ENCODE measurements around the gene ING4.

DNA sequence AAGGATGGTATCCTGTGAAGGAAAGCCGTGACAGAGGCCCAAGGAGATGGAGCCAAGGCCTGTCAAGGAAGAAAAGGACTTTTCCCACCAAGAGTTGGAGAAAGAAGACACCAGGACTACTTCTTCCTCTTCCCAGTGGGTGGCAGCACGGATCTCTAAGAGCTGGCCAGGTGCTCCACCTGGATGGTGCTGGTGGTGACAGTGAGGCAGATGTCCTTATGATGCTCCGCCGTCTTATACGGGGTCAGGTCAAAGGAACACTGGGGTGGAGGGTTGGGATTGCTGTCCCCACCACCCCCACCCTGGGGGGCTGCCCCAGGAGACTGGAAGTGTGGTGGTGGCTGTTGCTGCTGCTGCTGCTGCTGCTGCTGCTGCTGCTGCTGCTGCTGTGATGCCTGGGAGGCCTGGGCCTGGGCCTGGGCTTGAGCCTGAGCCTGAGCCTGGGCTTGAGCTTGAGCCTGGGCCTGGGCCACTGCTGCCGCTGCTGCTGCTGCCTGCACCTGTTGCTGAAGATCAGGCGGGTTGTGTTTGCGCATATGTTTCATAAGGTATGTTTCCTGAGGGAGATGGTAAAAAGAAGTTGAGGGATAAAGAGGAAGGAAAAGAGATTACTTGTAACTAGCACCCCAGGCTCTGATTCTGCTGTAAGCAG, 4.8 kb upstream of the ING4 start:
- TF ChIP-seq POLR2A (IDR thresholded peaks at IDR 0.05; ENCODE audit: low read depth, low read length) (no peak), RAD21 (IDR thresholded peaks at IDR 0.05; ENCODE audit: low read length) (no peak), BHLHE40 (IDR thresholded peaks at IDR 0.05; ENCODE audit: low read depth, low read length) (no peak), SMC3 (IDR thresholded peaks at IDR 0.05; ENCODE audit: low read depth, low read length) (no peak), FOS (IDR thresholded peaks at IDR 0.05; ENCODE audit: low read depth, low read length) (no peak), MAZ (IDR thresholded peaks at IDR 0.05; ENCODE audit: borderline replicate concordance, low read depth, low read length) (no peak), MAFK (IDR thresholded peaks at IDR 0.05; ENCODE audit: low read depth, low read length) (no peak), RFX5 (IDR thresholded peaks at IDR 0.05; ENCODE audit: low read depth, low read length) (no peak)
- TF ChIP-seq, protein P1, sequence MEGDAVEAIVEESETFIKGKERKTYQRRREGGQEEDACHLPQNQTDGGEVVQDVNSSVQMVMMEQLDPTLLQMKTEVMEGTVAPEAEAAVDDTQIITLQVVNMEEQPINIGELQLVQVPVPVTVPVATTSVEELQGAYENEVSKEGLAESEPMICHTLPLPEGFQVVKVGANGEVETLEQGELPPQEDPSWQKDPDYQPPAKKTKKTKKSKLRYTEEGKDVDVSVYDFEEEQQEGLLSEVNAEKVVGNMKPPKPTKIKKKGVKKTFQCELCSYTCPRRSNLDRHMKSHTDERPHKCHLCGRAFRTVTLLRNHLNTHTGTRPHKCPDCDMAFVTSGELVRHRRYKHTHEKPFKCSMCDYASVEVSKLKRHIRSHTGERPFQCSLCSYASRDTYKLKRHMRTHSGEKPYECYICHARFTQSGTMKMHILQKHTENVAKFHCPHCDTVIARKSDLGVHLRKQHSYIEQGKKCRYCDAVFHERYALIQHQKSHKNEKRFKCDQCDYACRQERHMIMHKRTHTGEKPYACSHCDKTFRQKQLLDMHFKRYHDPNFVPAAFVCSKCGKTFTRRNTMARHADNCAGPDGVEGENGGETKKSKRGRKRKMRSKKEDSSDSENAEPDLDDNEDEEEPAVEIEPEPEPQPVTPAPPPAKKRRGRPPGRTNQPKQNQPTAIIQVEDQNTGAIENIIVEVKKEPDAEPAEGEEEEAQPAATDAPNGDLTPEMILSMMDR (conservative IDR thresholded peaks at IDR 0.05; ENCODE audit: low read depth, low read length): no peak
- TF ChIP-seq, protein P2, sequence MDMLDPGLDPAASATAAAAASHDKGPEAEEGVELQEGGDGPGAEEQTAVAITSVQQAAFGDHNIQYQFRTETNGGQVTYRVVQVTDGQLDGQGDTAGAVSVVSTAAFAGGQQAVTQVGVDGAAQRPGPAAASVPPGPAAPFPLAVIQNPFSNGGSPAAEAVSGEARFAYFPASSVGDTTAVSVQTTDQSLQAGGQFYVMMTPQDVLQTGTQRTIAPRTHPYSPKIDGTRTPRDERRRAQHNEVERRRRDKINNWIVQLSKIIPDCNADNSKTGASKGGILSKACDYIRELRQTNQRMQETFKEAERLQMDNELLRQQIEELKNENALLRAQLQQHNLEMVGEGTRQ (IDR thresholded peaks at IDR 0.05; ENCODE audit: low read depth, low read length): no peak
